SK-N-SH (cell line): Measurements from ENCODE around the gene CNTLN.

Experiments
- CTCF ChIP-seq: fragments of 200-600 bp; sonication (generic); IDR thresholded peaks from 2 replicates; pipeline ENCODE4 v1.6.1; 2017; ENCODE audit warnings: antibody characterized with exemption, mild to moderate bottlenecking, moderate library complexity
- GATA2 ChIP-seq: sonication (generic); formaldehyde crosslinking; IDR thresholded peaks from 2 replicates; pipeline ENCODE4 v1.5.0; 2020; ENCODE audit warnings: mild to moderate bottlenecking, missing genetic modification reagents

- TF ChIP-seq CTCF (no peak), GATA2 (CRISPR knock-in tag) (no peak)
These were observed 337.3 kb downstream of the CNTLN start for GRCh38 chr9:17472126-17472525.
